NCI-H82 (cell line): ENCODE results near the gene SRMS.
"Not testable (repeated sequence)": the region's sequence is repeated elsewhere in the genome, so short reads cannot be mapped to it uniquely, and the experiment has no call there.

ENCODE experiments used
- DNase-seq: peaks from one replicate; lab custom pipeline; 2025; lab: John Stamatoyannopoulos, UW

The SRMS gene

DNA sequence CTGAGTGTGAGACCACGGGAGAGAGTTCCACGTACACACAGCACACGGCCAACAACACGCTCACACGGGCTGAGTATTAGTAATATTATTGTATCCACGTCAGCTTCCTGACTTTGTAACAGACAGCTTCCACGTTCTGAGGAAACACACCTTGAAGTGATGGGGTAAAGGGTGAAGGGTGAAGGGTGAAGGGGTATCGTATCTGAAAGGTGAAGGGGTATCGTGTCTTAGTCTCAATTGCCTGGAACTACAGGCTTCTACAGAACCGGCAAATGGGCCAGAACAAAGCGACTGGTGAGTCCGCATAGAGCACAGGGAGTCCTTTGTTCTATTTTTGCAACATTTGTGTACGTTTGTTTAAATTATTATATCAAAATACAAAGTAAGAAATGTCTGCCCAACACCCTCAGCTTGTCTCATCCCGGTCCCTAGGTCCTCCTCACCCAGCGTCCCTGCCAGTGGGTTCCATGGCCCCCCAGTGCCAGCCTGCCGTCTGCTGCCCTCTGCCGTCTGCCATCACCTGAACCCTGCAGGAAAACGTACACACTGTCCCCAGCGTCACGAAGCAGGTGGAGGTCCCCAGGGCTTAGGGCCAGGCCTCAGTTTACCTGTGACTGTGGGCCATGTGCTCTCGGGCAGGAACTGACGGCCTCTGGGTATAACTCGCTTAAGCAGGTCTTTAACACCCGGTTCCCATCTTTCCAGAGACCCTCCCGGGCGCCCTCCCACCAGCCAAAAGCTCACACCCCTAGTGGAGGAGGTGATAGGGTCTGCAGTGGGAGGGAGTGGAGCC lies 30.9 kb upstream of the SRMS start:
- DNase-seq, result no peak

GRCh38 chr20:63577317-63577894 lies 29.9 kb upstream of the SRMS start:
- DNase-seq, result no peak

GRCh38 chr20:63576311-63576710 lies 28.8 kb upstream of the SRMS start:
- DNase-seq, result no peak

- no peak for DNase-seq
These were observed 27.5 kb upstream of the SRMS start for GRCh38 chr20:63574829-63575743.

DNA sequence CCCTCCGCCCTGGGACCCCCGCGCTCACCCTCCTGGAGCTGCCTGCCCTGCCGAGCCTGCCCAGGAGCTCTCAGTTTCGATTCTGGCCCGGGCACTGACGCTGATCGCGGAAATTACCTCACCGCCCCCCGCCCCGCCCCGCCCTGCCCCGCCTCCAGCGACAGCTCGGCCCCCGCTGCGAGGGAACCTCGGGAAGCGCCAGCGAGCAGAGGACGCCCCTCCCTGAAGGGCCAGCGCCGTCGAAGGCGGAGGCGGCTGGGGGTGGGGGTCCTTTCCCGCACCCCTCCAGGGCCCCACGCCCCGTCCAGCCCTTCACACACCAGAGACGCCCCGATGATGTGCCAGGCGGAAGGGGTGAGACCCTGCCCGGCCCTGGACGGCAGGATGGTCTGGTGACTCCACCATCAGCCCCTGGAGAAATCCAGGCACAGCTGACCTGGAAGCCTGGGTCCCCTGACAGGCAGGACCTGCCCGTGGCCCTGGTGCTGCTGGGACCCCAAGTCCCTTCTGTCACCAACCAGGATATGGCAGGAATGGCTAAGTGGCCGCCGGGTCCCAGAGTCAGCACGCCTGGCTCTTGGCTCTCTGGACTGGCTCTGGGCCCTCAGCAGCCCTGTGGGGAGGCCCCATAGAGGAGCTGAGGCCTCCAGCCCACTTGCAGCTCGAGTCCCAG lies 26.7 kb upstream of the SRMS start, which contains the start of gene HELZ2:
Gene HELZ2, minus strand, starts transcription at position 84 of the 673 bp plus-strand sequence. CDS start 1,854 bp downstream, outside the sequence.
- peak; percentile 66 for DNase-seq

- no peak for DNase-seq
These were observed 26.1 kb upstream of the SRMS start for GRCh38 chr20:63573647-63574131.

- peak; percentile 39 for DNase-seq
These were observed 25.5 kb upstream of the SRMS start for GRCh38 chr20:63572788-63573646.

DNA sequence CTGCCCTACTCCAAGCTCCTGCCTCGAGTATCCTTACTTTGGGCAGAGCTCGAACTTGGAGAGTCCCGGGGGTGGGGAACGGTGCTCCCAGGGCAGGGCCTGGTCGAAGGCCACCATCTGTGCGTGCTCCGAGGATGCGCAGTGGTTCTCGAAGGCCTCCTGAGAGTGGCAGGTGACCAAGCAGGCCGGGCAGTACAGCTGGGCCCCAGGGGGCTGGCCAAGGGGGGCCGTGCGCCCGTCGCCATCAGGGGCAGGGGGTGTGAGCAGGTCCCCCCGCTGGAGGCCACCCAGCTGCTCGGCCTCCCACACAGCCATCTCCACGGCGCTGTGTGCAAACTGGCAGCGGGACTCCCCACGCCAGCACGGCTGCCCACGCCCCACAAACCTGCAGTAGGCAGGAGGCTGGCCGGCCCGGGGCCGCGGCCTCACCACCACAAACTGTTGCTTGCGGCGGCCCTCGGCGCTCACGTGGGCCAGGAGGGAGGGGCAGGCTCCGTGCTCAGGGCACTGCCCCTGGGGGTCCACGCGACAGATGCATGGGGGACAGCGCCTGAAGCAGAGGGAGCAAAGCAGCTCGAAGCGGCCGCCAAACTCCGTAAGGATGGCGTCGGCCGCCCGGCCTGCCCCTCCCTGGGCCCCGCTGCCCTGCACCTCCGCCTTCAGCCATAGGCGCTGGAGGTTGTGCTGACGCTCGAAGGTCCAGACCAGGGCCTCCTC lies 24.7 kb upstream of the SRMS start:
- no peak for DNase-seq

- DNase-seq, result not testable (repeated sequence)
These were observed 23.5 kb upstream of the SRMS start for GRCh38 chr20:63571087-63571478.

GRCh38 chr20:63570281-63571086 lies 22.9 kb upstream of the SRMS start:
- no peak for DNase-seq

GRCh38 chr20:63568986-63569949 lies 21.7 kb upstream of the SRMS start:
- DNase-seq, result peak; percentile 37

DNA sequence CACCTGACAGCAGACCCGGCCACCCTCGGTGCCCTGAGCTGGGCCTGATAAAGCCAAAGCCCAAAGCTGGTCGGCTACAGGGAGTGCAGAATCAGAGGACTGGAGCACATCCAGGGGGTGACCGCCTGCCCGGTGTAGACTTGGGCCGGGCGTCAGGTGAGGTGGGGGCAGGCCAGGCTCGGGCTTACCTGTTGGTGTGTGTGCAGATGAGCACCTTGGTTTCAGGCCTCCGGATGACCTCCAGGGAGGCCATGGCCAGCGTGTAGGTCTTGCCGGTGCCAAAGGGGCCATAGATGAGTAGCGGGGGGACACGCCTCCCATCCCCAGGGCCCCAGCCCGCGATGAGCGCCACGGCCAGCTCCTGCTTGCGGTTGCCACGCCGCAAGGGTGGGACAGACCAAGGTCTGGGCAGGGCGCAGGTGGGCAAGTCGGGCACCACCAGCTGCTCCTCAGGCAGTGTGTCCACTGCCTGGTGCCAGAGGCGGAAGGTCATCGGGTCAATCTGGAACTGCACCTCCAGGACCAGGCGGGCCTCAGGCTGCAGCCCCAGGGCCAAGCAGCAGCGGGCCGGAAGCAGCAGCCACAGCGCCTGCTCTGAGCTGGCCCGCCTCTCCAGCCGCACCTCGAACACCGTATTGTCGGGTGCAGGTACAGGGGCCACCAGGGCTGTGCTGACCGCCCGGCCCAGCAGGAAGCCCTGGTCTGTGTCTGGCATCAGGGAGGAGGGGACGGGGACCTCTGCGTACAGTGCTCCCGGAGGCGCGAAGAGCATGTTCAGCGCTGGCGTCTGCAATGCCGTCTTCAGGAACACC lies 20.8 kb upstream of the SRMS start:
- DNase-seq, result no peak

DNA sequence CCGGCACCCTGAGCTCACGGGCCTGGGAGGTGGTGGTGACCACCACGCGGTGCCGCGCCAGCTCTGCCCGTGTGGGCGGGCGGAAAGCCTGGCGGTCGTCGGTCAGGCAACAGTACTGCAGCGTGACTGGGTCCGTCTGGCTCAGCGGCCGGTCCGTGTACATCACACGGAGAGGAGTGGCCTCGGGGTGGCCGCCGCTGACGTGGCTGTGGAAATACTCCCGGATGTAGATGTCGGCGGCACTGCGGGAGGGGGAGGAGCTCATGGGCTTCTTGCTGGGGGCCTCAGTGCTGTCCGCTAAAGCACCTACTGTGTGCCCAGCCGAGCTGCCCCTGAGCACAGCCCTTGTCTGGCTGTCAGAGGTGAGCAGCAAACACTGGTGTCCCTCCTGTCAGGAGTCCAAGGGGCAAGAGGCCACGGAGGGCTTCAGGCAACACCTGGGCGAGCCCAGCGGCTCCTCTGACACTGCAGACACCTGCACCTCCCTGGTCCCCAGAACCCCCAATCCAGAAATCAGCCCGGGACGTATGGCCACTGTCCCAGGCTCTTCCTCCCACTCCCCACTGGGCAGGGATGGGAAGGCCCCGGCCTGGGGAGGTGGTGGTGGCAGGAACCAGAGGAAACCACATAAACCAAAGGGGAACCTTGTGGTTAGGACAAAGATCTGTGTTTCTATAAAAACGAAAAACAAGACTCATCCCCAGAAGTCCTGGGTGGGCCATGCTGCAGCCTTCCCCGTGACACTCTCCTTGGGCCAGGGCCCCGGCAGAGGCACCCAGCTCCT lies 20.0 kb upstream of the SRMS start:
- DNase-seq, result no peak

GRCh38 chr20:63567136-63567385 lies 19.5 kb upstream of the SRMS start:
- peak; percentile 38 for DNase-seq

DNA sequence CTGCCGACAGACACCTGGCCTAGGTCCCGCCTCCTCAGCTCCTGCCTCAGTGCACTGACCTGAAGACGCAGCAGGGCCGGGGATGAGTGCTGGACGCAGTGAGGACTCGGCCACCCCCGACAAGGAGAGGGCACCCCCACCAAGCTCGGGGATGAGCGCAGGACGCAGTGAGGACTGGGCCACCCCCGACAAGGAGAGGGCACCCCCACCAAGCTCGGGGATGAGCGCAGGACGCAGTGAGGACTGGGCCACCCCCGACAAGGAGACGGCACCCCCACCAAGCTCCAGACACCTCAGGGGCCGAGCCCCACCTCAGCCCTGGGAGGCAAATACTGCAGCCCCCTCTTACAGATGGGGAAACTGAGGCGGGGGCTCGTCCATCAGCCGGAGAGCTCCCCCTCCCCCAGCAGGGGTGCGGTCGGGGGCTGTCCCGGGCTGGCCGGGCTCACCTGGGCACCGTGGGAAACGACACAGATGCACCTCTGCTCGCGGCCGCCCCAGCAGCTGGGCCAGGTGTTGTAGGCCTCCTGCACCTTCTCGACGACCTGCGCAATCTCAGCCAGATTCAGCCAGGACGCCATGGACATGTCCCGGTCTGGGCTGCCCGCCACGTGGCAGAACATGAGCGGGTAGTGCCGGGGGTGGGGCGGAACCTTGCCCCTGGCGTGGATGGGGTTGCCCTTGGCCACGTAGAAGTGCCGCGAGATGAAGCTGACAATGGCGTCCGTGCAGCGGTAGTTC lies 19.0 kb upstream of the SRMS start:
- DNase-seq, result no peak

- peak; percentile 28 for DNase-seq
These were observed 18.3 kb upstream of the SRMS start for GRCh38 chr20:63565699-63566335.
